Endothelial cell (in vitro differentiated cells): ENCODE measurements around the gene PGAM5. TPM values are rescaled to one million over a fixed set of nuclear protein-coding genes. Genes with fewer than 3 reads are reported as not detected.

Experiments used
- DNase-seq: peaks from one replicate; pipeline ENCODE4 v3.0.0; 2021; ENCODE audit warnings: low spot score
- H3K27ac Mint-ChIP-seq: one replicate; pipeline ENCODE4 v1.8.0; 2021; ENCODE audit warnings: mixed read lengths, inconsistent platforms; ENCODE audit not compliant: unreplicated experiment
- H3K27me3 Mint-ChIP-seq: one replicate; pipeline ENCODE4 v1.8.0; 2021; ENCODE audit warnings: mild to moderate bottlenecking, moderate library complexity, mixed read lengths, inconsistent platforms; ENCODE audit not compliant: unreplicated experiment
- H3K36me3 Mint-ChIP-seq: one replicate; pipeline ENCODE4 v1.8.0; 2021; ENCODE audit warnings: mild to moderate bottlenecking, low read depth, mixed read lengths, inconsistent platforms; ENCODE audit not compliant: unreplicated experiment
- H3K4me1 Mint-ChIP-seq: one replicate; pipeline ENCODE4 v1.8.0; 2021; ENCODE audit warnings: mild to moderate bottlenecking, mixed read lengths, inconsistent platforms; ENCODE audit not compliant: unreplicated experiment
- H3K4me3 Mint-ChIP-seq: one replicate; pipeline ENCODE4 v1.8.0; 2021; ENCODE audit warnings: mild to moderate bottlenecking, mixed read lengths, inconsistent platforms; ENCODE audit not compliant: unreplicated experiment
- H3K9me3 Mint-ChIP-seq: one replicate; pipeline ENCODE4 v1.8.0; 2021; ENCODE audit warnings: mixed read lengths, inconsistent platforms; ENCODE audit not compliant: unreplicated experiment
- total RNA-seq: library from RNA; stranded (reverse); fragmentation: NEBNext Ultra II Directional; extraction: Animal tissue kit (Norgen Biotek cat#: 25700); gene quantifications from one replicate; pipeline ENCODE4 v1.2.1, GENCODE V29; 2021; ENCODE audit not compliant: unreplicated experiment
- TF ChIP-seq, protein P1 (sequence below): fragments of 200-600 bp; sonication (generic); IDR thresholded peaks from one replicate; pipeline ENCODE4 v1.5.0; 2021; ENCODE audit warnings: antibody characterized with exemption; ENCODE audit not compliant: unreplicated experiment

The PGAM5 gene
- total RNA-seq, 1 donor from 2014 or later: 43.9 TPM

DNA sequence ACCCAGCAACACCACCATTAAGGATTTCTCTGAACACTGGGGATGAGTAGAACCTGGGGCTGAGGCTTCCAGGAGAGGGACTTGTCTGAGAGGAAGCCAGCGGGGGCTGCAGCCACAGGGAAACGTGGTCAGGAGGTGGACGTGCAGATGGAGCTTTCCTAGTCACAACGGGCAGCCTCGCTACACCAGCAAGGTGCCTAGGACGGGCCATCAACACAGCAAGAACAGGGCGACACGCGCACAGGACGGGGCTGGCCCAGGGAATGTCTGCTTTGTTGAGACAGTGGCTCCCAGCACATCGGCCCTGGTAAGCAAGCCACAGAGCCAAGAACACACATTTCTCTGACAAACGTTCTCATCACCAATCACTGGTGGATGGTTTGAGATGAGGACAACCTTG, 25.7 kb downstream of the PGAM5 start:
- peaks cover 21% of the 10 kb centered on the region for H3K27me3 Mint-ChIP-seq
- H3K36me3 Mint-ChIP-seq: peaks cover 82% of the 10 kb centered on the region
- H3K9me3 Mint-ChIP-seq: no peaks in the 10 kb centered on the region
- no peak overlapping the region for H3K4me3 Mint-ChIP-seq
- TF ChIP-seq, protein P1, sequence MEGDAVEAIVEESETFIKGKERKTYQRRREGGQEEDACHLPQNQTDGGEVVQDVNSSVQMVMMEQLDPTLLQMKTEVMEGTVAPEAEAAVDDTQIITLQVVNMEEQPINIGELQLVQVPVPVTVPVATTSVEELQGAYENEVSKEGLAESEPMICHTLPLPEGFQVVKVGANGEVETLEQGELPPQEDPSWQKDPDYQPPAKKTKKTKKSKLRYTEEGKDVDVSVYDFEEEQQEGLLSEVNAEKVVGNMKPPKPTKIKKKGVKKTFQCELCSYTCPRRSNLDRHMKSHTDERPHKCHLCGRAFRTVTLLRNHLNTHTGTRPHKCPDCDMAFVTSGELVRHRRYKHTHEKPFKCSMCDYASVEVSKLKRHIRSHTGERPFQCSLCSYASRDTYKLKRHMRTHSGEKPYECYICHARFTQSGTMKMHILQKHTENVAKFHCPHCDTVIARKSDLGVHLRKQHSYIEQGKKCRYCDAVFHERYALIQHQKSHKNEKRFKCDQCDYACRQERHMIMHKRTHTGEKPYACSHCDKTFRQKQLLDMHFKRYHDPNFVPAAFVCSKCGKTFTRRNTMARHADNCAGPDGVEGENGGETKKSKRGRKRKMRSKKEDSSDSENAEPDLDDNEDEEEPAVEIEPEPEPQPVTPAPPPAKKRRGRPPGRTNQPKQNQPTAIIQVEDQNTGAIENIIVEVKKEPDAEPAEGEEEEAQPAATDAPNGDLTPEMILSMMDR: no peak
- H3K27ac Mint-ChIP-seq: no peak overlapping the region
- no peak for DNase-seq
- peaks cover 3% of the 10 kb centered on the region for H3K4me1 Mint-ChIP-seq

- Mint-ChIP-seq H3K9me3 (no peaks in the 10 kb centered on the region), H3K27me3 (peaks cover 20% of the 10 kb centered on the region), H3K4me3 (no peak overlapping the region), H3K36me3 (peaks cover 82% of the 10 kb centered on the region), H3K4me1 (peaks cover 3% of the 10 kb centered on the region), H3K27ac (peak overlapping the region; percentile 70)
- DNase-seq: no peak
- TF ChIP-seq, protein P1: no peak
These were observed 26.3 kb downstream of the PGAM5 start for GRCh38 chr12:132736913-132737312.

GRCh38 chr12:132739600-132740312, 29.1 kb downstream of the PGAM5 start:
- H3K27me3 Mint-ChIP-seq: peaks cover 9% of the 10 kb centered on the region
- H3K36me3 Mint-ChIP-seq: peaks cover 82% of the 10 kb centered on the region
- no peak overlapping the region for H3K27ac Mint-ChIP-seq
- H3K9me3 Mint-ChIP-seq: no peaks in the 10 kb centered on the region
- no peak for DNase-seq
- H3K4me3 Mint-ChIP-seq: peak overlapping the region; percentile 37
- no peaks in the 10 kb centered on the region for H3K4me1 Mint-ChIP-seq
- TF ChIP-seq, protein P1: no peak

DNA sequence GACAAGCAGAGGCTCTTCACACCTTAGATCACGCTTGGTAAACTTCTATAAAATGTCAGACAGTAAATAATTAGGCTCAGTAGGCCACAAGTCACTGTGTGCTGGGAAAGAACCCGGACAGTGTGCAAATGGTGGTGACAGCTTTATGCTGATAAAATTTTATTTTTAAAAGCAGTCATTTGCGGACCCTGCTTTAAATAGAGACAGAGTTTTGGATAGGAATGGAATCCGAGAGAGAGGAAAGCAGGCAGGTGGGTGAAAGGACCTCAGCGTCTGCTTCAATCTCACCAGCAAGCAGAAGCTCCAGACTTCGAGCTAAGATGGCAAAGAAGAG, 29.6 kb downstream of the PGAM5 start:
- TF ChIP-seq, protein P1: no peak
- Mint-ChIP-seq H3K4me3 (no peak overlapping the region), H3K4me1 (no peaks in the 10 kb centered on the region), H3K36me3 (peaks cover 82% of the 10 kb centered on the region), H3K27ac (no peak overlapping the region), H3K9me3 (no peaks in the 10 kb centered on the region), H3K27me3 (peaks cover 9% of the 10 kb centered on the region)
- DNase-seq: no peak

GRCh38 chr12:132740652-132741051, 30.0 kb downstream of the PGAM5 start:
- Mint-ChIP-seq H3K27ac (no peak overlapping the region), H3K4me1 (no peaks in the 10 kb centered on the region), H3K4me3 (no peak overlapping the region), H3K36me3 (peaks cover 80% of the 10 kb centered on the region), H3K27me3 (peaks cover 9% of the 10 kb centered on the region), H3K9me3 (no peaks in the 10 kb centered on the region)
- DNase-seq: no peak
- TF ChIP-seq, protein P1: no peak
